Endothelial cell of hepatic sinusoid (primary cell): Measurements from ENCODE around the gene NAV1.
"Not testable (repeated sequence)": the region's sequence is repeated elsewhere in the genome, so short reads cannot be mapped to it uniquely, and the experiment has no call there.

ENCODE experiments used
- in situ Hi-C: cut with HindIII; loops from 2 replicates; pipeline ENCODE4 v1.10.0; 2017; ENCODE audit warnings: low sequenced_read_pairs

The NAV1 gene

GRCh38 chr1:201543871-201544642 lies 5.1 kb downstream of the NAV1 start:
- in situ Hi-C loops = no loop called here

DNA sequence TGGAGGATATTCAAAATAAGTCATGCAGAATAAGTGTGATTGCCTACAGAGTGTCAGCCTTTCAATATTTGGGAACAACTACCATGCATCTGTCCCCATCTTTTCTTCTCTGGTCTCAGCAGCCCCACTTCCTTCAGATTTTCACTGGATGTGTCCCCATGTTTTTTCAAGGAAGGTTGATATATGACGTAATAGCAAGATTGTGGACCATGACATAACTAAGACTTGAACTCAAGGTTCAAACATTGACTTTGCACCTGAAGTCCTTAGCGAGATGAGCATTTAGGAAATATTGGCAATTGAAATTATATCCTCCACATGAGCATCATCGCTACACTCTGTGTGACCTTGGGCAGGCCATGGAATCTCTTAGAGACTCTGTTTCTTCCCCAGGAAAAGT lies 5.8 kb downstream of the NAV1 start:
- in situ Hi-C loops = no loop called here

- in situ Hi-C loops = no loop called here
Observed at GRCh38 chr1:201545851-201546492, 7.0 kb downstream of the NAV1 start.

GRCh38 chr1:201549522-201549921 lies 10.6 kb downstream of the NAV1 start:
- in situ Hi-C loops = not testable (repeated sequence)

DNA sequence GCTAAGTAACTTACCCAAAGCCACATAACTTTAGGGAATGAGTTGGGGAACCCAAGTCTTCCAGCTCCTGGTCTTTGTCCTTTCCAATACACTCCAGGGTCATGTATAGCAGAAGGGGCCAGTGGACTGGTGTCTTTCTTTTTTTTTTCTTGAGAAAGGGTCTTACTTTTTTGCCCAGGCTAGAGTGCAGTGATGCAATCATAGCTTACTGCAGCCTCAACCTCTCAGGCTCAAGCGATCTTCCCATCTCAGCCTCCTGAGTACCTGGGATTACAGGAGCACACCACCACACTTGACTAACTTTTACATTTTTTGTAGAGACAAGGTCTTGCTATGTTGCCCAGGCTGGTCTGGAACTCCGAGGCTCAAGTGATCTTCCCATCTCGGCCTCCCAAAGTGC lies 12.2 kb downstream of the NAV1 start:
- in situ Hi-C loops = no loop called here

DNA sequence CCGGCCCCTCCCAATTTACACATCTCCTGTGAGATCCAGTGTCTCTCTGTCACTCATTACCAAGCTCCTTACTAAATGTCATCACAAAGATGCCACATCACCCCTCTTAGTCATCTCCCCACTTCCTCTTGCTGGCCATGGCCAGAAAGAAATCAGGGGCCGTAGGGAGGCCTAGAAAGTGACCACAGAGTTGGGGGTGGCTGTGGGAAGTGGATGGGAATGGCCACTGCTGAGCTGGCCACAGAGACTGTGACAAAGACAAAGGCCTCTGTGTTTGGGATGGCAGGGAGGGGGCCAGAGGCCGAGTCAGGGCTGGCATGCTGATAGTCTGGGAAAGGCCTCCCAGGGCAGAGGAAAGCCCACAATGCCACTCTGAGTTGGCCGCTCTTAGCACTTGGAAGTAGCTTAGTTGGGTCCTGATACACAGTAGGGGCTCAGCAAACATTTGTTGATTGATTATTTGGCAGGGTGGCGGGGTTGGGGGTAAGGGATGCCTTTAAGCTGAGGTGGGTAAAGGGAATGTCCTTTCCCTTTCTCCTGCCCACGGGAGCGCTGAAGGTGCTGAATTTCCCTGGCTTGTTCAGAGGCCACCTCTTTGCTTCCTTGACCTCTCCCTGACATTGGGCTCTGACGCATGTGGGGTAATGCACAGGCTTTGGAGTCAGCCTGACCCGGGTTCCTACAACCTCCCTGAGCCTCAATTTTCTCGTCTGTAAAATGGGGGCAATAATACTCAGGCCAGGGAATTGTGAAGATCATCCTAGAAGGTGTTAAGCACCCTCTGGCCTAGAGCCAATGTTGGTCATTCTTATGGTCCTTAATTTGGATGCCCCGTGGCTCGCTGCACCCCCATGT lies 13.2 kb downstream of the NAV1 start:
- in situ Hi-C loops = no loop called here

GRCh38 chr1:201552941-201553351 lies 14.0 kb downstream of the NAV1 start:
- in situ Hi-C loops = no loop called here

DNA sequence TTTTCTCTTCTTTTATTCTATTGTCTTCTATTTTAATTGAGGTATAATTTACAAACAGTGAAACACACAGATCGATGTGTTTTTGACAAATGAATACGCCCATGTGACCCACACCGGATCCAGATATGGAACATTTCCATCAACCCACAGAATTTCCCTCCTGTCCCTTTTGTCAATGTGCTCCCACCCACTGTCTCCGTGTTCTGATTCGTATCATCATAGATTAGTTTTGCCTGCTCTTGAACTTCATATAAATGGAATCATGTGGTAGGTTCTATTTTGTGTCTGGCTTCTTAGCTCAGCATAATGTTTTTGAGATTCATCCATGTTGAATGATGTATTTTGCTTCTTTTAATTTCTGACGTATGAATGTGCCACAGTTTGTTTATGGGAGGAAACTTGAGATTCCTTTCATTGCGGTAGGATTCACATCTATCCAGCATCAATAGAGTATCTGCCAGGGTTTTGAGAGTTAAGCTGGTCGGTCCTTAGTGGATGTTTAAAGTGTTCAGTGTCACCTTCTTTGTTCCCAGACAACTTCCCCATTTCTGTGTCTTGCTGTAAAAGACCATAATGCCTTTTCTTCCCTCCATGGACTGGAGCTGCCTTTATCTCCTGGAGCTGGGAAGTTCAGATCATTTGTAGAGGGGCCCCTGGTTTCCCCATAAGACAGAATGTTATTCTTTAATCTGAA lies 14.7 kb downstream of the NAV1 start:
- in situ Hi-C loops = no loop called here

- in situ Hi-C loops = no loop called here
Observed at GRCh38 chr1:201554190-201554600, 15.3 kb downstream of the NAV1 start.

GRCh38 chr1:201554789-201555592 lies 16.1 kb downstream of the NAV1 start:
- in situ Hi-C loops = loop anchor here (5.0 kb wide), 2 partner anchors 38 to 237 kb away; no protein-coding TSS in a partner anchor

GRCh38 chr1:201555593-201555945 lies 16.6 kb downstream of the NAV1 start:
- in situ Hi-C loops = loop anchor here (5.0 kb wide), 2 partner anchors 38 to 237 kb away; no protein-coding TSS in a partner anchor

DNA sequence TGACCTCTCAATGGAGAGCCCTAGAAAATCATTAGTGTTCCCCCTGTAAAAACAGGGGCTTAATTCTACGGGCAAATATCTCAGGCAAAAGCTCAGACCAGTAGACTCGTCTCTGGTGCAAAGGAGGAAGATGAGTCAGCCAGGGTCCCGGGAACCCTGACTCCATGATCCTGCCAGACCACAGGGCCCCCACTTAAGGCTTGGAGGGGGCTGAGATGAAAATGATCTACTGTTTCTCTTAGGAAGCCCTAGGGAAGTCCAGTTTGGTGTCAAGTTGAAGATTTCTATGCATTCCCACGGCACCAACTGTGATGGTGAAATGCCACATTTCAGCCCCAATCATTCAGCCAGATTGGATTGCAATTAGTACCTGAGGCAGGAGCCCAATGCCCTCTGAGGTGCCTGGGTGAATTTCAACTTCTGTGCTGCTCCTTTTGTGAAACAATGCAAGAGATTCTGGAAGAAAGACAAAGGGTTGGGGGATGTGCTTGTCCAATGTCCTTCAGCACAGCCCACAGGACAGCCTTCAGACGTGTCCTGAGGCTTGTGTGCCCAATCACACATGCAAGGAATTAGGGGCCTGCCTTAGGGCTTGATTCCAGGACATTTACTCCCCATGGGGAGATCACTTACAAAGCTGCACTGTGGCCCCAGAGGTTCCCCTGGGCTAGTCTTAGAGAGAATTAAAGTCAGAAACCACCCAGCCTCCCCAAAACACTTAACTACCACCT lies 18.1 kb downstream of the NAV1 start:
- in situ Hi-C loops = loop anchor here (5.0 kb wide), 2 partner anchors 40 to 235 kb away; no protein-coding TSS in a partner anchor

DNA sequence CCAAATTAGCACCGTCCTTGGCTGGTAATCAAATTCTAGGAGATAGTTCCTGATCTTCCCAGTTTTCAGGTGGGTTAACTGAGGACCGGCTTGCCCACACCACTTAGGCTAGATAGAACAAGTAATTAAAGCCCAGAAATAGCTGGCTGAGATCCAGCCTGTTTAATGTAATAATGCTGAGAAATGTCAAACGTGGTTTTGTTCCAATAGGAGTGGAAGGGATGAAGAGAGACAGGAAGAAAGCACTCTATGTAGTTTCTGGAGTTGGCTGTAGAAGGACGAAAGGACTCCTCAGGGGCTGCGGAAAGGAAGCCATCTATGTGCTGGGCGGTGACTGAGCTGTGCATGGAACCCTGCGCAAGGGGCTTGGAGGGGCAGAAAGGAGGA lies 18.6 kb downstream of the NAV1 start:
- in situ Hi-C loops = loop anchor here (5.0 kb wide), 2 partner anchors 40 to 235 kb away; no protein-coding TSS in a partner anchor

GRCh38 chr1:201559679-201560162 lies 20.8 kb downstream of the NAV1 start:
- in situ Hi-C loops = loop anchor here (5.0 kb wide), 3 partner anchors 42 to 233 kb away; no protein-coding TSS in a partner anchor

DNA sequence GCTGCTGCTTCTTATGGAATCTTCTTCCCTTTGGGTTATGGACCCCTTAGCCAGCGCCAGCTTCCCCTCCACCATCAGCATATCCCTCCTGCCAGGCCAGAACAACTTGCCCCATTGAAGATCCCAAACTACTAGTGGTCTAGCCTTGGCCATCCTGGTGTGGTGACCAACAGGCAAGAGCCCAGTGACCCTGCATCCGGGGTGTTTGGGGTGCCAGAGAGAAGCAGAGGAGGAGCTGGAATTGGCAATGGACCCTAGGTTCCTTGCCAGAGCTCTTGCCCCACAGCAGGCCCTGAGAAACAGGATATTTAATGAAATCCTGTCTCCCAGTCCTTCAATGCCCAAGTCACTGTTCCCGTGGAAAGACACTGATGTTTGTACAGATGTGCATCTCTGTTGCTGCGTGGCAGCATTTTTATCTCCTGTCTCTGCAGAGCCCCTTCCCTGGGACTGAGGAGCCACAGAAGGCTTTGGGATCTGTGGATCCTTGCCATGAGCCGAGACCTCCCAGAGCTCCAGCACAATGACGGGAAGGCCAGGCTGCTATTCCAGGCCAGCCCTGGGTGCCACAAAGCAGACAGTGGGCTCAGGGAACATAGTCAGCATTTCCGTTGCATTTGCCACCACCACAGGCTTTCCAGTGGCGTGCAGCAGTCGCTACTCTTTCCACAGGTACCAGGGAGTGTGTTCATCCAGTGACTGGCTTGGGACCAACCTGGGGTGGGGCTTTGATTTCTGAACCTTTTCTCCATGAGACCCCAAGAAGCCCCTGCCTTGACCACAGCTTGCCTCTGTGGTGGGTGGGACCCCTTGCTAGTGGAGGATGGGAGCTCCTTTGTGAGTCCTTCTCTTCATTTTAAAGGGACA lies 21.6 kb downstream of the NAV1 start:
- in situ Hi-C loops = loop anchor here (5.0 kb wide), 1 partner anchor 92 kb away; no protein-coding TSS in a partner anchor

DNA sequence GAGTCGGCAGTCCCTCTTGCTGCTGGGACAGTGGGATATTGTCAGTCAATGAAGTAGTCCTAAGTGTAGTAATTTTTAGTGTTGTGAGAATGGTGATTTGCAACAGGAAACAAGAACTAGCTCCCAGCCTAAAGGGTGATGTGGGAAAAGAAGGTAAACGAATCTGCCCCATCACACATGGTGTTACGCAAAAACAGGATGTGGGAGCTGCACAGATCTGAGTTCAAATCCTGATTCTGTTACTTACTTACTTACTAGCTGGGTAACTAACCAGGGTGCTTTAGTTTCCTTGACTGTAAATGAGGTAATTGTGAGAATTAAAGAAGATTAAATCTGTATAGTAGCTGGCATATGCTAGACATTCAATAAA lies 22.3 kb downstream of the NAV1 start:
- in situ Hi-C loops = loop anchor here (5.0 kb wide), 1 partner anchor 91 kb away; no protein-coding TSS in a partner anchor

- in situ Hi-C loops = loop anchor here (5.0 kb wide), 1 partner anchor 91 kb away; no protein-coding TSS in a partner anchor
Observed at GRCh38 chr1:201561601-201562000, 22.7 kb downstream of the NAV1 start.

DNA sequence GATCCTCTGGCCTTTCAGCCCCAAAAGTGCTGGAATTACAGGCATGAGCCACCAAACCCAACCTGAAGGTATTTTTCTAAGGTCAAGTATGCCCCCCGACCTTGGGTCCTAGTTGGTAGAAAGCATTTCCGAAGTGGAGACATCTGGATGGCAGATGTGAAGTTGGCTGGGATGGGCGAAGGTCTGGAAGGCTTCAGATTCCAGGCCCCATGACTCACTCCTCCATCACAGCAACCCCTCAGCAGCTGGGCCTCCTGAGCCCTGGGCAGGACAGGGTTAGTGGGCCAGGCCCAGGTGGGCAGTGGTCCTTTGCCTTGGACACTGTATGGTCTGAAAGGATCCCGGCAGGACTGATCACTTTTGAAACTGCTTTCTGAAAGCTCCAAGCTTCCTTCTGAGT lies 23.3 kb downstream of the NAV1 start:
- in situ Hi-C loops = loop anchor here (5.0 kb wide), 1 partner anchor 90 kb away; no protein-coding TSS in a partner anchor
